HG03095 (cell line): Measurements from ENCODE around the gene SH3TC1.

Experiments
- ATAC-seq: cut with Tn5 transposase; IDR thresholded peaks from one replicate; pipeline ENCODE4 v1.9.1; 2021; ENCODE audit warnings: moderate library complexity; ENCODE audit not compliant: unreplicated experiment

Gene SH3TC1

GRCh38 chr4:8283631-8284121 lies 84.6 kb downstream of the SH3TC1 start:
- no peak for ATAC-seq

GRCh38 chr4:8284391-8284790 lies 85.3 kb downstream of the SH3TC1 start:
- no peak for ATAC-seq

- no peak for ATAC-seq
Observed at GRCh38 chr4:8285143-8285975, 86.3 kb downstream of the SH3TC1 start.

GRCh38 chr4:8285976-8286718 lies 87.1 kb downstream of the SH3TC1 start:
- ATAC-seq, result no peak

GRCh38 chr4:8286719-8287342 lies 87.7 kb downstream of the SH3TC1 start:
- no peak for ATAC-seq

GRCh38 chr4:8287343-8288280 lies 88.5 kb downstream of the SH3TC1 start:
- no peak for ATAC-seq

GRCh38 chr4:8289151-8289750 lies 90.2 kb downstream of the SH3TC1 start:
- ATAC-seq, result no peak

- no peak for ATAC-seq
Observed at GRCh38 chr4:8289956-8290700, 91.0 kb downstream of the SH3TC1 start.

- ATAC-seq, result no peak
Observed at GRCh38 chr4:8290701-8290970, 91.5 kb downstream of the SH3TC1 start.
